Measurements from ENCODE around the gene TMX3.

TMX3 gene

DNA sequence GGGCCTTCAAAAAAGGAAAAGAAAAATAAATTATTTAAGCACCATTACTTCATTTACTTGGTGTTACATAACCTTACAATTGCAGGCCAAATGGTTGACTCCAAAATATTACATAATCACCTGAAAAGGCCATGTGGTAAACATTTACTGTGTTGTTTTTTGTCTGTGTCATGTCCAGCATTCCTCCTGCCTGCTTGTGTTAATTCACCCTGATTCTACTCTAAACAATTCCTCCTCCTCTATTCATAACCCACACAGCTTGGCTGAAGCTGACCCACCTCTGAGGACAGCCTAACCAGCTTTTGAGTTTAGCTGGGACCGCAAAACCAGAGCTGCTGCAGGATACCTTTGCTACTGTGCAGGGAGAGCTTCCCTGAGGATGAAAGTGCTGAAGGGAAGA lies 35.4 kb downstream of the TMX3 start:
- no peak for DNase-seq (ENCODE audit: low spot score)
- no peak for TF ChIP-seq CTCF (conservative IDR thresholded peaks at IDR 0.05; ENCODE audit: low read depth)
- ChIA-PET POLR2A (ENCODE audit: low non-redundant PET) (no interaction called here), CTCF (no interaction called here)
- H3K27ac ChIP-seq, result no peak overlapping the region

- CTCF ChIA-PET, result no interaction called here
- H3K27ac ChIP-seq, result no peak overlapping the region
- POLR2A ChIA-PET (ENCODE audit: low non-redundant PET), result no interaction called here
- no peak for DNase-seq (ENCODE audit: low spot score)
- no peak for TF ChIP-seq CTCF (conservative IDR thresholded peaks at IDR 0.05; ENCODE audit: low read depth)
These were observed 38.0 kb downstream of the TMX3 start for GRCh38 chr18:68676913-68677312.

DNA sequence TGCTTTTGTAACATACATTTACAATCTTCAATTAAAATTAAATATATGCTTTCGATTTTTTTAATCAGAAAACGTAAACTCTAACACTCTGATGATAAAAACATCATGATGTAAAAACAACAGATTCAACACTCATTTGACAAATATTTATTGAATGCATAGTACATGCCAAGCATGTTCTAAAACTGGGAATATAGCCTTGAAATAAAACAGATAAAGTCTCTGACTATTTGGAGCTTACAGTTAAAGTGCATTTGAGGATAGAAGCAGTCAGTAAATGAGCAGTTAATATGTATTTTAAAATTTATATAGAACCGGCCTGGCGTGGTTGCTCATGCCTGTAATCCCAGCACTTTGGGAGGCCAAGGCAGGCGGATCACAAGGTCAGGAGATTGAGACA lies 47.8 kb downstream of the TMX3 start:
- POLR2A ChIA-PET (ENCODE audit: low non-redundant PET), result no interaction called here
- H3K27ac ChIP-seq, result no peak overlapping the region
- no peak for TF ChIP-seq CTCF (conservative IDR thresholded peaks at IDR 0.05; ENCODE audit: low read depth)
- CTCF ChIA-PET, result no interaction called here
- DNase-seq (ENCODE audit: low spot score), result no peak

GRCh38 chr18:68666381-68666780 lies 48.5 kb downstream of the TMX3 start:
- ChIA-PET CTCF (no interaction called here), POLR2A (ENCODE audit: low non-redundant PET) (no interaction called here)
- H3K27ac ChIP-seq, result no peak overlapping the region
- DNase-seq (ENCODE audit: low spot score), result no peak
- no peak for TF ChIP-seq CTCF (conservative IDR thresholded peaks at IDR 0.05; ENCODE audit: low read depth)

- POLR2A ChIA-PET (ENCODE audit: low non-redundant PET), result no interaction called here
- DNase-seq (ENCODE audit: low spot score), result no peak
- TF ChIP-seq CTCF (conservative IDR thresholded peaks at IDR 0.05; ENCODE audit: low read depth), result no peak
- CTCF ChIA-PET, result no interaction called here
- no peak overlapping the region for H3K27ac ChIP-seq
These were observed 49.3 kb downstream of the TMX3 start for GRCh38 chr18:68665628-68666027.

GRCh38 chr18:68662754-68663153 lies 52.2 kb downstream of the TMX3 start:
- ChIA-PET CTCF (no interaction called here), POLR2A (ENCODE audit: low non-redundant PET) (no interaction called here)
- no peak for TF ChIP-seq CTCF (conservative IDR thresholded peaks at IDR 0.05; ENCODE audit: low read depth)
- no peak overlapping the region for H3K27ac ChIP-seq
- no peak for DNase-seq (ENCODE audit: low spot score)

All from RWPE1 (cell line).